HEK293 (cell line): ENCODE measurements around the gene PZP.

ENCODE experiments used
- FEZF1 ChIP-seq: fragments of 450-650 bp; formaldehyde crosslinking; IDR thresholded peaks from 2 replicates; pipeline ENCODE4 v1.5.1; 2016; ENCODE audit warnings: missing biosample characterization, missing genetic modification characterization
- TCF7L2 ChIP-seq: IDR thresholded peaks from 2 replicates; pipeline ENCODE4 v1.6.1; 2011; ENCODE audit warnings: low read depth, mild to moderate bottlenecking, inconsistent platforms, low read length, moderate library complexity, borderline replicate concordance
- ZEB2 ChIP-seq: fragments of 450-650 bp; formaldehyde crosslinking; IDR thresholded peaks from 2 replicates; pipeline ENCODE4 v1.5.1; 2016; ENCODE audit warnings: missing biosample characterization, missing genetic modification characterization
- ZFP69B ChIP-seq: fragments of 450-650 bp; formaldehyde crosslinking; IDR thresholded peaks from 2 replicates; pipeline ENCODE4 v1.5.1; 2016; ENCODE audit warnings: missing biosample characterization, missing genetic modification characterization
- ZNF133 ChIP-seq: fragments of 450-650 bp; formaldehyde crosslinking; IDR thresholded peaks from 2 replicates; pipeline ENCODE4 v1.5.1; 2016; ENCODE audit warnings: missing biosample characterization, missing genetic modification characterization
- ZNF394 ChIP-seq: fragments of 450-650 bp; formaldehyde crosslinking; IDR thresholded peaks from 2 replicates; pipeline ENCODE4 v1.5.1; 2016; ENCODE audit warnings: missing biosample characterization, missing genetic modification characterization, mild to moderate bottlenecking, moderate library complexity, borderline replicate concordance
- ZNF626 ChIP-seq: fragments of 450-650 bp; sonication (Bioruptor Pico); formaldehyde crosslinking; IDR thresholded peaks from 2 replicates; pipeline ENCODE4 v1.5.1; 2018; ENCODE audit warnings: missing biosample characterization, missing genetic modification characterization, inconsistent platforms
- TF ChIP-seq, protein P1 (sequence below): fragments of 450-650 bp; formaldehyde crosslinking; IDR thresholded peaks from 2 replicates; pipeline ENCODE4 v1.5.1; 2016; ENCODE audit warnings: missing biosample characterization, missing genetic modification characterization
- TF ChIP-seq, protein P2 (sequence below): sonication (generic); formaldehyde crosslinking; IDR thresholded peaks from 2 replicates; pipeline ENCODE4 v1.8.1; 2022; ENCODE audit warnings: mild to moderate bottlenecking, moderate library complexity, missing genetic modification reagents
- TF ChIP-seq, protein P3 (sequence below): IDR thresholded peaks from 2 replicates; pipeline ENCODE4 v1.6.1; 2011; ENCODE audit warnings: mild to moderate bottlenecking, low read depth, low read length, borderline replicate concordance

DNA sequence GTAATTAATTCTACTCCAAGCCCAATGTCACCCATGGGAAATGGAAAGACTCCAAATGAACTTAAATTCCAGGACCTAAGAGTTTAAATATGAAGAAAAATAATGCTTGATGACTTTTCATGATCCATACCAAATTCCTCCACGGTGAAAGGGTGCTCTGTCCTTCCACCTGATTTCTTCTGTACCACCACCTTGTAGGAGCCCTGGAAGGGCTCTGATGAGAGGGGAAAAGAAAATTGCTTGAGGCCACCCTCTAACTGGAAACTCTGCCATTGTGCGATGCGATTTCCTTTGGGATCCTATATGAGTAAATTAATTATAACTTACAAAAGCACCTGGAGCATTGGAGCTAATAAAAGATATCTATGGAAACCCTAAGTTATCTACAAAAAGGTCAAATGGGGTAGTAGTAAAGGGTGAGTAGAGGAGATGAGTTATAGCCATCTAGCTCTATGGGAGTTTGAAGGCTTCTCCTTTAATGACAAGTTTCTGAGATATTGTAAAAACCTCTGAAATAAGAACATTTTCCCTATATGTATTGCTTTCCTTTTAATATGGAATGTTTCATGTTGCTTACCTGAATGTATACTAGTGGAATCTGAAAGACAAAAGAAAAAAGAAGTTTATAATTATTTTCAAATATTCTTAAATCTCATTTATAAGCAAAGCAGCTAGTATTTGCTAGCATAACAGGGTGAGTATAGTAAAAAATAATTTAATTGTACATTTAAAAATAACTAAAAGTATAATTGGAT, 98.3 kb downstream of the PZP start:
- no peak for TF ChIP-seq ZFP69B
- TF ChIP-seq, protein P1, sequence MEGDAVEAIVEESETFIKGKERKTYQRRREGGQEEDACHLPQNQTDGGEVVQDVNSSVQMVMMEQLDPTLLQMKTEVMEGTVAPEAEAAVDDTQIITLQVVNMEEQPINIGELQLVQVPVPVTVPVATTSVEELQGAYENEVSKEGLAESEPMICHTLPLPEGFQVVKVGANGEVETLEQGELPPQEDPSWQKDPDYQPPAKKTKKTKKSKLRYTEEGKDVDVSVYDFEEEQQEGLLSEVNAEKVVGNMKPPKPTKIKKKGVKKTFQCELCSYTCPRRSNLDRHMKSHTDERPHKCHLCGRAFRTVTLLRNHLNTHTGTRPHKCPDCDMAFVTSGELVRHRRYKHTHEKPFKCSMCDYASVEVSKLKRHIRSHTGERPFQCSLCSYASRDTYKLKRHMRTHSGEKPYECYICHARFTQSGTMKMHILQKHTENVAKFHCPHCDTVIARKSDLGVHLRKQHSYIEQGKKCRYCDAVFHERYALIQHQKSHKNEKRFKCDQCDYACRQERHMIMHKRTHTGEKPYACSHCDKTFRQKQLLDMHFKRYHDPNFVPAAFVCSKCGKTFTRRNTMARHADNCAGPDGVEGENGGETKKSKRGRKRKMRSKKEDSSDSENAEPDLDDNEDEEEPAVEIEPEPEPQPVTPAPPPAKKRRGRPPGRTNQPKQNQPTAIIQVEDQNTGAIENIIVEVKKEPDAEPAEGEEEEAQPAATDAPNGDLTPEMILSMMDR (tag by site-specific recombination): no peak
- TF ChIP-seq FEZF1 (tag by site-specific recombination): no peak
- TF ChIP-seq TCF7L2: no peak
- no peak for TF ChIP-seq ZEB2 (tag by site-specific recombination)
- TF ChIP-seq, protein P2, sequence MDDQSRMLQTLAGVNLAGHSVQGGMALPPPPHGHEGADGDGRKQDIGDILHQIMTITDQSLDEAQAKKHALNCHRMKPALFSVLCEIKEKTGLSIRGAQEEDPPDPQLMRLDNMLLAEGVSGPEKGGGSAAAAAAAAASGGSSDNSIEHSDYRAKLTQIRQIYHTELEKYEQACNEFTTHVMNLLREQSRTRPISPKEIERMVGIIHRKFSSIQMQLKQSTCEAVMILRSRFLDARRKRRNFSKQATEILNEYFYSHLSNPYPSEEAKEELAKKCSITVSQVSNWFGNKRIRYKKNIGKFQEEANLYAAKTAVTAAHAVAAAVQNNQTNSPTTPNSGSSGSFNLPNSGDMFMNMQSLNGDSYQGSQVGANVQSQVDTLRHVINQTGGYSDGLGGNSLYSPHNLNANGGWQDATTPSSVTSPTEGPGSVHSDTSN (CRISPR knock-in tag): no peak
- TF ChIP-seq ZNF394: no peak
- TF ChIP-seq, protein P3, sequence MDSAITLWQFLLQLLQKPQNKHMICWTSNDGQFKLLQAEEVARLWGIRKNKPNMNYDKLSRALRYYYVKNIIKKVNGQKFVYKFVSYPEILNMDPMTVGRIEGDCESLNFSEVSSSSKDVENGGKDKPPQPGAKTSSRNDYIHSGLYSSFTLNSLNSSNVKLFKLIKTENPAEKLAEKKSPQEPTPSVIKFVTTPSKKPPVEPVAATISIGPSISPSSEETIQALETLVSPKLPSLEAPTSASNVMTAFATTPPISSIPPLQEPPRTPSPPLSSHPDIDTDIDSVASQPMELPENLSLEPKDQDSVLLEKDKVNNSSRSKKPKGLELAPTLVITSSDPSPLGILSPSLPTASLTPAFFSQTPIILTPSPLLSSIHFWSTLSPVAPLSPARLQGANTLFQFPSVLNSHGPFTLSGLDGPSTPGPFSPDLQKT: no peak
- TF ChIP-seq ZNF626: no peak
- TF ChIP-seq ZNF133 (tag by site-specific recombination): no peak
